Neural crest cell (in vitro differentiated cells): ENCODE data around the gene ME2. TPM values are rescaled to one million over a fixed set of nuclear protein-coding genes. Genes with fewer than 3 reads are reported as not detected.

Source experiments
- DNase-seq: peaks from one replicate; pipeline ENCODE4 v3.0.0; 2021; ENCODE audit warnings: low read depth, mixed read lengths, low spot score
- H3K27ac Mint-ChIP-seq: one replicate; pipeline ENCODE4 v1.8.0; 2021; ENCODE audit warnings: mild to moderate bottlenecking, mixed read lengths; ENCODE audit not compliant: unreplicated experiment
- H3K27me3 Mint-ChIP-seq: 2 replicates; pipeline ENCODE4 v1.8.0; 2021; ENCODE audit warnings: low read depth, mild to moderate bottlenecking, mixed read lengths
- H3K36me3 Mint-ChIP-seq: 2 replicates; pipeline ENCODE4 v1.8.0; 2021; ENCODE audit warnings: low read depth, mild to moderate bottlenecking, mixed read lengths
- H3K4me1 Mint-ChIP-seq: 2 replicates; pipeline ENCODE4 v1.8.0; 2021; ENCODE audit warnings: mixed read lengths
- H3K4me3 Mint-ChIP-seq: one replicate; pipeline ENCODE4 v1.8.0; 2021; ENCODE audit warnings: mild to moderate bottlenecking, mixed read lengths
- H3K9me3 Mint-ChIP-seq: 2 replicates; pipeline ENCODE4 v1.8.0; 2021; ENCODE audit warnings: mixed read lengths
- CTCF ChIP-seq: fragments of 200-600 bp; sonication (generic); conservative IDR thresholded peaks from 2 replicates; pipeline ENCODE4 v1.5.0; 2021; ENCODE audit warnings: antibody characterized with exemption, mild to moderate bottlenecking
- total RNA-seq: library from RNA; stranded (reverse); gene quantifications from 2 replicates; pipeline ENCODE4 v1.2.1, GENCODE V29; 2021

Gene ME2
- total RNA-seq, 1 donor from 2014 or later, result 55.8 TPM

GRCh38 chr18:50926521-50926920, 47.6 kb downstream of the ME2 start:
- Mint-ChIP-seq H3K4me3 (no peak overlapping the region), H3K27me3 (no peaks in the 10 kb centered on the region), H3K27ac (no peak overlapping the region), H3K4me1 (no peaks in the 10 kb centered on the region), H3K9me3 (peaks cover 15% of the 10 kb centered on the region), H3K36me3 (peaks cover 42% of the 10 kb centered on the region)
- TF ChIP-seq CTCF, result no peak
- no peak for DNase-seq

DNA sequence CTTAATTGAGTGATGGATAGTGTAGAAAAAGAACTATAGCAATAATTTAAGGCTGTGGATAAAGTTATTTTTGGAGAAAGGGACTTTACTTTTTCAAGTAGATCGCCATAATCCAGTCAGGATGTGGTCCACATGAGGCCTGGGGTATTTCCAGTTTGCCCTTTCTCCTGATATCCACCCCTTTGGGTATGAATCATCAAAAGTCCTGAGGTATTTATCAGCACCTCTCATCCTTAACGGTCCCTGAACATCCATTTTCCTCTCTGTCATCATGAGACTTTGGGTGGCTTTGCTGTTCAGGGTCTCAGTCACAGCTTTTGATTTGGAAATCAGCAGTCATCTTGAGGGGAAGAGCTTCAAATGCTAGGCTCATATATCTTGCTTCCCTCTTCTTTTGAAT, 49.6 kb downstream of the ME2 start:
- Mint-ChIP-seq H3K9me3 (peaks cover 15% of the 10 kb centered on the region), H3K27me3 (no peaks in the 10 kb centered on the region), H3K4me3 (no peak overlapping the region), H3K36me3 (peaks cover 38% of the 10 kb centered on the region), H3K4me1 (peaks cover 6% of the 10 kb centered on the region), H3K27ac (no peak overlapping the region)
- no peak for DNase-seq
- no peak for TF ChIP-seq CTCF

DNA sequence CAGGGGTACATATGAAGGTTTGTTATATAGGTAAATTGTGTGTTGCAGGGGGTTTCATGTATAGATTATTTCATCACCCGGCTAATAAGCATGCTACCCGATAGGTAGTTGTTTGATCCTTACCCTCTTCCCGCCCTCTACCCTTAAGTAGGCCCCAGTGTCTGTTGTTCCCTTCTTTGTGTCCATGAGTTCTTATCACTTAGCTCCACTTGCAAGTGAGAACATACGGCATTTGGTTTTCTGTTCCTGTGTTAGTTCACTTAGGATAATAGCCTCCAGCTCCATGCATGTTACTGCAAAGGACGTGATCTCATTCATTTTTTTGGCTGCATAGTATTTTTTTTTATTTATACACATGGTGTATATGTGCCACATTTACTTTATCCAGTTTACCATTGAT, 54.8 kb downstream of the ME2 start:
- Mint-ChIP-seq H3K36me3 (peaks cover 4% of the 10 kb centered on the region), H3K4me3 (no peak overlapping the region), H3K27ac (no peak overlapping the region), H3K4me1 (peaks cover 28% of the 10 kb centered on the region), H3K9me3 (no peaks in the 10 kb centered on the region), H3K27me3 (no peaks in the 10 kb centered on the region)
- no peak for TF ChIP-seq CTCF
- DNase-seq, result no peak

DNA sequence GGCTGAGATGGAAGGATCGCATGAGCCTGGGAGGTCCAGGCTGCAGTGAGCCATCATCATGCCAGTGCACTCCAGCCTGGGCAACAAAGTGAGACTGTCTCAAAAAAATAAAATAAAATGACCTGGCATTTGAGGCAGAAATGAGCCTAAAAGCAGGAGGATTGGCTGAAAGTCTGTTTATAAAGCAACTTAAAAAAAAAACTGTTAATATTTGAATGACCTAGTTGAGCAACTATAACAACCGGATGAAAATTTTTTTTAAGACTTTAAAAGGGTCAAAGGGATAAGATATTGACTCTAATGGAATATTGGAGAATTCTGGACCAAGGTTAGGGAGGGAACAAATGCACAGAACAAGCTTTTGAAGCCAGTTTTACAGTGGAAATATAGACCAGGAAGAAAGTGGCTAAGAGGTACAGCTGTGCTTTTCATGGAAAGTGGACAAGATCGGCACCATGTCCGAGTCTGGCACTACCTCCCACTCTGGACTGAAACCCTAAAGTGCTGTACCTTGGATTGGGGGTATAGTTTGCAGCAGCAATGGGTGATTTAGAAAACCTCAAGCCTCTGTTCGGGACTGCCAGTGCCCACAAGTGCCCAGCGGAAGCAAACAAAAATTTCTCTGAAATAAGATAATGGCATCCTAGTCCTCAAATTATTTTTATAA, 55.8 kb downstream of the ME2 start:
- H3K36me3 Mint-ChIP-seq, result peaks cover 2% of the 10 kb centered on the region
- TF ChIP-seq CTCF, result no peak
- no peaks in the 10 kb centered on the region for H3K9me3 Mint-ChIP-seq
- H3K27ac Mint-ChIP-seq, result peak overlapping the region; percentile 68
- H3K4me3 Mint-ChIP-seq, result no peak overlapping the region
- peaks cover 28% of the 10 kb centered on the region for H3K4me1 Mint-ChIP-seq
- no peak for DNase-seq
- no peaks in the 10 kb centered on the region for H3K27me3 Mint-ChIP-seq

DNA sequence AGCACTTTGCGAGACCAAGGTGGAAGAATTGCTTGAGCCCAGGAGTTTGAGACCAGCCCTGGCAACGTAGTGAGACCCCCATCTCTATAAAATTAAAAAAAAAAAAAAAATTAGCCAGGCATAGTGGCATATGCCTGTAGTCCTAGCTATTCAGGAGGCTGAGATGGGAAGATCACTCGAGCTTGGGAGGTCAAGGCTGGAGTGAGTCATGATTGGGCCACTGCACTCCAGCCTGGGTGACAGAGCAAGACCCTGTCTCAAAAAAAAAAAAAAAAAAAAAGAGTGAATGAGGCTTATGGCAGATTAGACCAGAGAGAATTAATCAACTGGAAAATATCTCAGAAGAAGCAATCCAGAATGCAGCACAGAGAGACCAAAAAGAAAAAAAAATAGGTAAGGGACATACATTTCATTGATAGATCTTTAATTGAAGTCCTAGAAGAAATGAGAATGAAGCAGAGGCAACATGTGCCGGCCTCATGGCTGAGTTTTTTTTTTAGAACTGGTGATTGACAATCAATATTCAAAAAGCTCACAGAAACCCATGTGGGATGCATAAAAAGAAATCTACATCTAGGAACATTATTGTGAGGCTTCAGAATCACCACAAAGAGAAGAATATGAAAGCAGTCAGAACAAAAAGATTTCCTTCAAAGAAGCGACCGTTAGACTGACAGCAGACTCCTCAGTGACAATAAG, 56.7 kb downstream of the ME2 start:
- Mint-ChIP-seq H3K27ac (no peak overlapping the region), H3K27me3 (no peaks in the 10 kb centered on the region), H3K4me3 (no peak overlapping the region), H3K9me3 (no peaks in the 10 kb centered on the region), H3K36me3 (peaks cover 3% of the 10 kb centered on the region), H3K4me1 (peaks cover 28% of the 10 kb centered on the region)
- DNase-seq, result no peak
- no peak for TF ChIP-seq CTCF
